HG02840 (cell line): ENCODE measurements around the gene ARL8B.
"Not testable (repeated sequence)": the region's sequence is repeated elsewhere in the genome, so short reads cannot be mapped to it uniquely, and the experiment has no call there.

Experiments
- ATAC-seq: cut with Tn5 transposase; IDR thresholded peaks from one replicate; pipeline ENCODE4 v1.9.1; 2021; ENCODE audit warnings: mild to moderate bottlenecking, moderate library complexity, moderate number of reproducible peaks; ENCODE audit not compliant: unreplicated experiment, low FRiP score

ARL8B gene

DNA sequence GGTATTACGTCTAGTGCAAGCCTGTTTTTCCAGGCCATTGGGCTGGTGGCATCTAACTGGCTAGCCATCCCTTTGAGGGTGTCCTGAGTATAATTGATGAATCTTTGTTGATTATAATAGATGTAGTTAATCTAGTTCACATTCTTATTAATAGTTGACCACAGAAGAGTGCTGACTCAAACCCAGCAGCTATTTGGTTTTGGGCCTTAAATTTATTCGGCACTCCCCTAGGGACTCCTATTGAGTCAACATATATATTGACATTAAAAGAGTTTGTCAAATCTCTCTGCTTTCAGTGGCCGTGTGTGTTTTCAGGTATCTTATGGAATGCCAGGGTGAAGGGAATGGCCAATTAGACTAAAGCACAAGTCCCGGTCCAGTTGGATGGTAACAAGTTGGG, 19.7 kb downstream of the ARL8B start:
- ATAC-seq, result no peak

DNA sequence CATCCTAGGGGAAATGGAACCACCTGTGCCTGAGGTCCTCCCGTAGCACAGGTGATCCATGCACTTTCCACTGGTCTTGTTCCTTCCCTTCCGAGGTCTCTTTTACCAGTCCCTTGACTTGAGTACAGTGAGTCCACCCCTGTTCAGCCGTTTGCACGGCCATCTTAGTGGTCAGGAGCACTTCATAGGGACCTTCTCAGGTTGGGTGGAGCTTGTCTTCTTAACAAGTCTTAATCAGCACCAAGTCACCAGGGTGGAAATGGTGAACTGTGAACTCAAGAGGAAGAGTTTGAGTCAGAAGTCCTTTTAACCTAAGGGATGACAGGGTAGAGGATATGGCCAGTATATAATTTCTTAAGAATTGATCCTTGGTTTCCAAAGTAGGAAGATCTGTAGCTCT, 21.4 kb downstream of the ARL8B start:
- no peak for ATAC-seq

DNA sequence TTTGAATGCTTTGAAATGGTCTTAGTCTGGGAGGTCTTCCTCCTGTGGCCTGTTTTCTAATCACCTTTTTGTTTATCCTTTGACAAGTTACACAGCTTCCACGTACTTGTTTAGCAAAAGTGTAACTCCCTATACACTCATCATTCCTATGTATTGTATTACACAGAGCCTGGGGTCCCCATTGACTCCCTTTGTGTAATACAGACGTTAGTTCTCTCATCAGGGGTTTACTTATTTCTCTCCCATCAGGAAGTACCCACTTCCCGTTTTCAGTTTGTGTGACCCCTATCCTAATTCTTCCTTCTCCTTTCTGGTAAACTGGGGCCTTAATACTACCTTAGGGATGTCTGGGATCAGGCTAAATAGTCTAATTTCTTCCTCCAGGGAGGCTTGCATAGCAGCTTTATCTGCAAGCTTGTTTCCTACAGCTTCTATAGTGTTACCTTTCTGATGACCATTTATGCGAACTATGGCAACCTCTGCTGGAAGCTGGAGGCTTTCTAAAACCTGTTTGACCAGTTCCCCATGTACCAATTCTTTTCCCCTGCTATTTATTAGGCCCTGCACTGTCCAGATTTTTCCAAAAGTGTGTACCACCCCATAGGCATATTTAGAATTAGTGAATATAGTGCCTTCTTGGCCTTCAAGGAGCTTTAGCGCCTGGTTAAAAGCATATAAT, 22.4 kb downstream of the ARL8B start:
- no peak for ATAC-seq

DNA sequence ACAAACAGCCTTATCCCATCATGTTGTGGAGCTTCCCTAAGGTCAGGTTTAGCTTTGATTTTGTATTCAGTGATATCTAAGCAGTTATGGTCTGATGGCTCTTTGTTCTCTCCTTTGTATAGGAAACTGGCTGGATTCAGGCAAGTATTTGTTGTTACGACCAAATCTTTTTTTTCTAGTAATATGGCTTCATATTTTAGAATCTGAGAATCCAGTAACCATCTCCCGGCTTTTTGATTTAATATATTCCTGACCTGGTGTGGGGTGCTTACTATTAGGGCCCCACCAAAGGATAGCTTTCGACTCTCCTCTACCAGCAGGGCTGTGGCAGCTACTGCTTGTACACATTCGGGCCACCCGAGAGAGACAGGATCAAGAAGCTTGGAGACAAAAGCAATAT, 23.0 kb downstream of the ARL8B start:
- ATAC-seq, result no peak

DNA sequence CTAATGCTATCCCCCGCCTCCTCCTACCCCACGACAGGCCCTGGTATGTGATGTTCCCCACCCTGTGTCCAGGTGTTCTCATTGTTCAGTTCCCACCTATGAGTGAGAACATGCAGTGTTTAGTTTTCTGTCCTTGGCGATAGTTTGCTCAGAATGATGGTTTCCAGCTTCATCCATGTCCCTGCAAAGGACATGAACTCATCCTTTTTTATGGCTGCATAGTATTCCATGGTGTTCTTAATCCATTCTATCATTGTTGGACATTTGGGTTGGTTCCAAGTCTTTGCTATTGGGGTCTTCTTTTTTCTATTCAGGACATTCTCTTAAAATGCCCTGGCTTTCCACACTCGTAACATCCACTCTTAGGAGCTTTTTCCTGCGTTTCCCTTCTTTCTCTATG, 25.1 kb downstream of the ARL8B start:
- ATAC-seq, result not testable (repeated sequence)

DNA sequence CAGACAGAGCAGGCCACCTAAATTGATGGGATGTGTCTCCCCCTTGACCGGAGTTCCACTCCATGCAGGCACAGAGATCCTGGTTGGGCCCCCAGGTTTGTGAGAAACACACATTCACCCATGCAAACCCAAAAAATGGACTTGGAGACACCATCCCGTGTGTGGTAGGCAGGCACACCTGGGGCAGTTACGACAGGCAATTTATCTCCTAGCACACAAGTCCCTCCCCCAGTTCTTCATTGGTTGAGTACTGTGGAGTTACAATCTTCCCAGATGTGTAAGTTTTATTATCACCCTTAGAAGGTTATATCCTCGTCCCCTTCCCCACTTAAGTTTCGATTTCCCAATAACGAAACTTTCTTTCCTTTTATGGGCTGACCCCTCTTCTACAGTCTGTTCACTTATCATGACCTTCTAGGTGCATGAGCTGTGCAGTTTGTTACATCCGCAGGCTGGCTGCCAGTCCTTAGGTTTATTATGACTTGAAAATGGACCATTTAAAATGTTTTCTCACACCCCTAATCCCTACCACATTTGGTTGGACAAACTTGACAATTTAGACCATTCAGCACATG, 27.3 kb downstream of the ARL8B start:
- no peak for ATAC-seq

DNA sequence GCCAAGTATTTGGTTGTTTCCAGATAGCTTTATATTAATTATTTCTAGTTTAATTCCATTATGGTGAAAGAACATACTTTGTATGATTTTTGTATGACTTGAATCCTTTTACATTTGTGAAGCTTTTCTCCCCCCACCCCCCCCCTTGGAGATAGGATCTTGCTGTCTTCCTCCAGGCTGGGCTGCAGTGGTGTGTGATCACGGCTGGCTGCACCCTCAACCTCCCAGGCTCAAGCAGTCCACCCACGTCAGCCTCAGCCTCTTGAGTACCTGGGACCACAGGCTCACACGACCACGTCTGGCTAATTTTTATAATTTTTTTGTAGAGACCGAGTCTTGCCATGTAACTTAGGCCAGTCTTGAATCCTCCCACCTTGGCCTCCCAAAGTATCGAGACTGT, 29.5 kb downstream of the ARL8B start:
- no peak for ATAC-seq

DNA sequence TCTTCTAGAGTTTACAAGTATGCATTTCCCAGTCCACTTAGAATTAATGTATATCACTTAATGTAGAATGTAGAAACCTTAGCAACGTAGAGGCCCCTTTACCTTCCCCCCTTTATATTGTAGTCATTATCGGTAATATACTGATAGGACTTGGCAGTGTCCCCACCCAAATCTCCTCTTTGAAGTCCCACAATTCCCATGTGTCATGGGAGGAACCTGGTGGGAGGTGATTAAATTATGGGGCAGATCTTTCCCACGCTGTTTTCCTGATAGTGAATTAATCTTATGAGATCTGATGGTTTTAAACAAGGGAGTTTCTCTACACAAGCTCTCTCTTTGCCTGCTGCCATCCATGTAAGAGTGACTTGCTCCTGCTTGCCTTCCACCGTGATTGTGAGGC, 31.0 kb downstream of the ARL8B start:
- ATAC-seq, result no peak

DNA sequence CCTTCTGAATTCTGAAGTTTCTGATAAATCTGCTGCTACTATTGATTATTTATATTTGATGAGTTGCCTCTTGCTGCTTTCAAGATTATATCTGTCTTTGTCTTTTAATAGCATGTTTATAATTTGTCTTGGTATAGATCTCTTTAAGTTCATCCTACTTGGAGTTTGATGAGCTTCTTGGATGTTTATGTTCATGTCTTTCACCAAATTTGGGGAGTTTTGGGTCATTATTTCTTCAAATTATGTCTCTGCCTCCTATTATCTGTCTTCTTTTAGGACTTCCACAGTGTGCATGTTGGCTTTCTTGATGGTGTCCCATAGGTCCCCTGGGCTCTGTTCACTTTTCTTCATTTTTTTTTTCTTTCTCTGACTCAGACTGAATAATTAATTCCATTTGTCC, 33.1 kb downstream of the ARL8B start:
- no peak for ATAC-seq

DNA sequence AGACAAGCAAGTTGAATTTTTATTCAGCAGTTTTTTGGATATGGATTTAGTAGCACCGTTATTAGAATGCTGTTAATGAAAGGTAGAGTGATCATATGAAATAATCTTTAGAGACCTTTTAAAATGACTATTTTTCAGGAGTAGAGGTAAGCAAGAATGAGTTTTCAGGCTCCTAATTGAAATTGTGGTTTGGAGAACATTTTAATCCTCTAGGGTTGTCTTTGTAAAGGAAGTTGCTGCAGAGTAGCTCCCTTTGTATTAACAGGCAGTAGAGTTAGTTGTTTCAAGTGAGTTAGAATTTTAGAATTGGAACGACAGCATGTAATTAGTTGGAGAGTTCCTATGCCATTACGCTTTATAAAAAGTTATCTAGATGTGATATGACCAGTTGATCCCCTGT, 38.2 kb downstream of the ARL8B start:
- ATAC-seq, result no peak

DNA sequence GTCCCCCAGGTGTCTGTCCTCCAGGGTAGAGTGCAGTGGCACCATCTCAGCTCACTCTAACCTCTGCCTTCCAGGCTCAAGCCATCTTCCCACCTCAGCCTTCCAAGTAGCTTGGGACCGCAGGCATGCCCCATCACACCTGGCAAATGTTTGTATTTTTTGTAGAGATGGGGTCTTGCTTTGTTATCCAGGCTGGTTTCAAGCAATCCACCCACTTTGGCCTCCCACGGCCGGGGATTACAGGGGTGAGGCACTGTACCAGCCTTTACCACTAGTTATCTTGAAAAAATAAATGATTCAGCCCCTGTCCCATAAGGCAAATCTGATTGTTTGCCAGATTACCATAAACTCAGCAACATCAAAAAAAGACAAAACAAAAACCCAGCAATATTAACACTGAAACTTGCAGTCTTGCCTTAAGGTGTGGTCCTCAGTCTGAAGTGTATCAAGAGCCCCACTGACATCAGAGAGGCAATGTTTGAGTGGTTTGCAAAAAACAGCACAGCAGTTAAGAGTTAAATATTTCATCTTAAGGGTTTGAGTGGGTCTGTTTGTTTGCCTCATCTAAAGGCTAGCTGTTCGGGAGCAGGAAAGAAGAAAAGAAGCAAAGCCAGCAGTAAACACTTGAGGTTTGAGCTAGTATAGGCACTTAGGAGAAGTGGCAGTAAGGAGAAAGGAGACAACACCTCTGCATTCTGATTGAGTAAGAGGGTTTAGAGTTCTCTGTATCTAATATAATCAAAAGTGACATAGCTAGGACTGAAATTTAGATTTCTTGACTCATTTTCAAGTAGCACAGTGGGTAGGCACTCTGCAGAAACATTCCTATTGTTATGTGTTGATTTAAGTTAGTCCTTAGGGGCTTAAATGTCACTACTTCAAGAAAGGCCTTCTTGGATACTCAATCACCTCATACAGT, 39.1 kb downstream of the ARL8B start:
- no peak for ATAC-seq

DNA sequence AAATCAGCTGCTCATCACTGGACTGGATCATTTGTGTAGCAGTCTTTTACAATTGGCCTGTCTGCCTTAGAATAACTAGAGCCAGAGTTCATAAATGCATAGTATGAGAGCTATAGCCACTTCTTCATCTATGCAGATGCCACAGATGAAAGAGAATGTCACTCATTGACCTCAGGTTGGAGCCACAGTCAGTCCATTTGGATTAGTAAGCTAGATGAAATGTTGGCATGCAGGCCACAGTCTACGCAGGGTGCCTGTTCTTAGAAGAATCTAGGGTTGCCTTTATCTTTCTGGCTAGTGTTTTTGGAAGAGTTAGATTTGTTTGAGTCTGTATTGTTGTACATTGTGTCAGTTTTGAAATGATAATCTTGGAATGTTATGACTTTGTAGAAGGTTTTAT, 40.0 kb downstream of the ARL8B start:
- ATAC-seq, result no peak

DNA sequence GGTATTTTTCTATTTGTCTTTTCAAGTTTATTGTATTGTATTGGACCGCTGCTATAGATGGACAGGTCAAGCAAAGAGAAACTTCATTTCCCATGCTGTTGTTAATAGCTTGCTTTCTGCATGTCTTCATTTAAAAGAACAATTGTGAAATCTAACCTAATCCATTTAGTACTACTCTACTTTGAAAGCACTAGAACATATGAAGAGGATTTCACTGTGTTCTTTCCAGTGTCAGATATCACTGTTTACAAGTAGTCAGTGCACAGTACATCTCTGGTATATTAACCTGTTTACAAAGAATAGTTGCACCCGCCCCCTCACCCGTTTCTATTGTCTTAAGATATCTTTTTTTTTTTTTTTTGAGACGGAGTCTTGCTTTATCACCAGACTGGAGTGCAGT, 43.6 kb downstream of the ARL8B start:
- ATAC-seq, result no peak

DNA sequence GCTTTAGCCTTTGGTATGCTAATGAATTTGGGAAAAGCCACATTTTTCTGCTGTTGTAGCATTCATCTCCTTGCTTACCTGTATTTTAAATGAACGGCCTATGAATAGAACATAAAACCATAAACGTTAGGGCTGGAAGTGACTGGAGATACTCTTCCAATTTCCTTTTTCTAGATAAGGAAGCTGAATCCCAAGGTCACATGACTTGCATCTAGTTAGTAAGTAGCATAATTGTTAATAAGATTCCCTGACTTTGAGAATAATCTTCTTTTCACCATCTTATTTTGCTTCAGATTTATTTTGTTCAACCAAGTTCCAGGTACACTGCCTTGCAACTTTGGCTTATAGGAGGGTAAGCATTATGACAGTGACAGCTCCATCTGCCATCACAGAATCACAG, 44.8 kb downstream of the ARL8B start:
- no peak for ATAC-seq

DNA sequence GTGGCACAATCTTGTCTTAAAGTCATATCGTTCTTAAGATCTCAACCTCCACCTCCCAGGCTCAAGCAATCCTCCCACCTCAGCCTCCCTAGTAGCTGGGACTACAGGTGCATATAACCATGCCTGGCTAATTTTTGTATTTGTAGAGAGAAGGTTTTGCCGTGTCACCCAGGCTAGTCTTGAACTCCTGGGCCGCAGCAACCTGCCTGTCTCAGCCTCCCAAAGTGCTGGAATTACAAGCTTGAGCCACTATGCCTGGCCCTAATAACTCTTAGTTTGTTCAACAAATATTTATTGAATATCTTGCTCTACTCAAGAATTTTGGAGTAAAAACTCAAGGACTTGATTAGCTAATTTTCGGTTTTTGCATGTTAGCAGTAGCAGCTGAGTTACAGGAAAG, 46.0 kb downstream of the ARL8B start:
- ATAC-seq, result no peak

DNA sequence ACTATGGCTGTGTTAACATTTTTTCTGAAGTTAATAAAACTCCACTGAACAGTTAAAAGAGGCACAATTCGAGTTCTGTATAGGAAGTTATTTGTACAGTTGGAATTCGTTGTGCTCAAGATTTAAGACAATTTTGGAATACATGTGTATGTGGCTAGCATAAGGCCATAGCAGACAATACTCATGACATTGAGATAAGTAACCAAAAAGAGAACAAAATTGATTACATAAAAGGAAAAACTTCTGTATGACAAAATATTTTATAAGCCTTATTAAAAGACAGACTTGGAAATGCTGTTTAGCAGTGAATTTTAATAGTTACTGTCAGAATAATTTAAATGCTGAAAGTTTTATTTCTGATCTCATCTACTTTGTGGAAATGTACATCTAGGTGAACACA, 47.7 kb downstream of the ARL8B start:
- no peak for ATAC-seq

DNA sequence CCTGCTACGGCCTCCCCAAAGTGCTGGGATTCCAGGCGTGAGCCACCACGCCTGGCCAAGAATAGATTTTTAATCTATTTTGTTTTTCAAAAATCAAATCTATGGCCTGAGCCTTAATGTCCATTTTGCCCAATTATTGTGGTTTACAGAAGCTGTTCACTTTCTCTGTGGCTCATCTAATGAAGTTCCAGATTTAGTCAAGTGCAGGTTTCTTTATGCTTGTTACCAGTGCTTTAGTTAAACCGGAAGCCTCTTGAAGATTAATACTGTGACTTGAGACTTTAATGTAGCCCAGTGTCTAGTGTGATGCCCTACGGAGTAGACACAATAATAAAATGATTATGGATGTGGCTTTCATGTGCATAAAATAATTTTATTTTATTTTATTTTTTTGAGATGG, 48.9 kb downstream of the ARL8B start:
- no peak for ATAC-seq

DNA sequence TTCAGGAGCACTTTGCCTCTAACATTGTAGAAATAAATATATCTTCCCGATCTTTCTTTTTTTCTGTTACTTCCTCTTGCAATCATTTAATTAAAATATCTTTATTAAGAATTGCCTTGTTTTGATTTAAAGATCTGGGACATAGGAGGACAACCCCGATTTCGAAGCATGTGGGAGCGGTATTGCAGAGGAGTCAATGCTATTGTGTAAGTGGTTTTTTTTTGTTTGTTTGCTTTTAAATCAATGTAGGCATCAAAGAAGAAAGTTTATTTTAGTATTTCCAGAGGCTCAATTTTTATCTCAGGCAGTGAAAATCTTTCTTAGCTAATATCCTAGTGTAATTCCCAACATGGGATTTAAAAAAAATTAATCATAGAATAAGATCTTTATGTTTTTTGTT, 49.9 kb downstream of the ARL8B start:
- ATAC-seq, result no peak

DNA sequence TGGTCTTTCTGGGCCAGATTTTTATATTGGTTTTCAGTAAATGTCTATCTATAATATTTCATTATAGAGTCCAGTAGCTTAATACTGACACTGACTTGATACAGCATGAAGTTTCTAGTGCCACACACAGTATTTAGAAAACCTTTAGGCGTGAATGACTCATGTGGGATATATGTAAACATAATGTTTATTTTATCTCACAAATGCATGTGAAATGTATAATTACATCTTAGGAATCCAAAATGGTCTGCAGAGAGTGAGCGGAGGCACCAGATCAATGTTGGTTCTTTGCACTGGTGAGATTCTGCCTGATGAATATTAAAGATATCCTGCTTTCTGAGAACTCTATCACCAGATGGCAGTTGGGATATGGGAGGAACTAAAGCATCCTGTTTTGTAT, 56.9 kb downstream of the ARL8B start:
- ATAC-seq, result not testable (repeated sequence)

DNA sequence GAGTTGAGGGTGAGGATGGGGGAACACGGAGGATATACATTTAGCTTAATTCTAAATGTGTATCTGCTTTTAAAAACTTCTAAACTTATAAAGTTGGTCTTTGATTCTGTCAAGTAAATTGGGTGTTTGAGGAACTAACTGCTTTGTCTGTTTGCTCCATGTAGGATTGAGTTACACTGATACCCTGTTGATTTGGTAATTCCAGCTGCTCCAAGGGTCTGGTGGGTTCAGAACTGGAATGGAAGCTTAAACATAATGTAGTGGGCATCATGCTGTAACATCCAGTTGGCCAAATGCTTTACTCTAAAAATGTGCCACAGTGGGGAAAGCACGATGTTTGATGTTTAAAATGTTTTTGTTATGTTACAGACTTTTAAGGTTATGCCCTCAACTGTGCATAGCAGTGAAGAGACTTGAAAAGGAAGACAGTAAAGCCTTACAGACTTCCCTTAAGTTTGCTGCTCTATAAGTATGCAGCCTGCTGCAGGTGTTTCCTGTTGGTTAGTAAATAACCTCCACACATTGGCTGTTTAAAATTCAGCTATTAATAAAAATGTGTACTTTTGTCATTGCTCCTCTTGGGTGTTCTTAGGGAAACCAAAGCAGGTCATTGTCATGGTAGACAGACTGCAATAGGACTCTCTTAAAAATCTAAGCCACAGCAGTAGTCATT, 59.5 kb downstream of the ARL8B start:
- peak; percentile 81 for ATAC-seq

DNA sequence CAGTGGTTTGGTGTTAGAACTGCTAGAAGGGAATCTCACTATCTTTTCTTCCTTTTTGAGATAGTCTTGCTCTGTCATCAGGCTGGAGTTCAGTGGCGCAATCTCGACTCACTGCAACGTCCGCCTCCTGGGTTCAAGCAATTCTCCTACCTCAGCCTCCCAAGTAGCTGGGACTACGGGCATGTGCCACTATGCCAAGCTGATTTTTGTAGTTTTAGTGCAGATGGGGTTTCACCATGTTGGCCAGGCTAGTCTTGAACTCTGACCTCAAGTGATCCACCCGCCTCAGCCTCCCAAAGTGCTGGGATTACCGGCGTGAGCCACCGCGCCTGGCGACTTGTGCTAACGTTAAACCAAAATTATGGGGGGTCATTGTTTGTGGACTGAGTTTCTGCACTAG, 61.6 kb downstream of the ARL8B start:
- ATAC-seq, result not testable (repeated sequence)
